Measurements from ENCODE around the gene NAA25.

- TF ChIP-seq ZBTB40 (IDR thresholded peaks at IDR 0.05) = no peak
- no peak for TF ChIP-seq ZBTB40 (CRISPR knock-in tag; IDR thresholded peaks at IDR 0.05)
- no peak for TF ChIP-seq BACH1 (tag; IDR thresholded peaks at IDR 0.05)
- no peak for TF ChIP-seq RAD21 (CRISPR knock-in tag; conservative IDR thresholded peaks at IDR 0.05 in 1 of 2, IDR thresholded peaks at IDR 0.05 in 1 of 2)
- TF ChIP-seq EP300 (IDR thresholded peaks at IDR 0.05; ENCODE audit: low read length) = no peak
- TF ChIP-seq ZNF780A (CRISPR knock-in tag; IDR thresholded peaks at IDR 0.05) = no peak
- no peak for TF ChIP-seq ZNF398 (CRISPR knock-in tag; IDR thresholded peaks at IDR 0.05)
- TF ChIP-seq CEBPB (tag; IDR thresholded peaks at IDR 0.05) = no peak
- no peak for TF ChIP-seq ZBTB1 (CRISPR knock-in tag; IDR thresholded peaks at IDR 0.05; ENCODE audit: borderline replicate concordance, low read depth)
- no peak for TF ChIP-seq MXI1 (IDR thresholded peaks at IDR 0.05; ENCODE audit: low read depth, low read length)
- no peak for TF ChIP-seq U2AF2 (optimal IDR thresholded peaks at IDR 0.05; ENCODE audit: low read depth, low read length)
- TF ChIP-seq TAF1 (IDR thresholded peaks at IDR 0.05; ENCODE audit: control insufficient read depth, extremely low read depth, insufficient read depth, low read length, severe bottlenecking) = no peak
- TF ChIP-seq HNRNPUL1 (IDR thresholded peaks at IDR 0.05; ENCODE audit: low read length) = no peak
- TF ChIP-seq NFIX (CRISPR knock-in tag; IDR thresholded peaks at IDR 0.05; ENCODE audit: low read depth) = no peak
- no peak for TF ChIP-seq POU5F1 (IDR thresholded peaks at IDR 0.05; ENCODE audit: borderline replicate concordance, low read depth, low read length, partially characterized antibody)
These were observed 4.0 kb upstream of the NAA25 start for GRCh38 chr12:112112409-112113133.
